Fibroblast of pulmonary artery (primary cell): ENCODE data around the gene MCM8.

Source experiments
- DNase-seq: peaks from one replicate; pipeline ENCODE4 v3.0.0-alpha.2; 2010; ENCODE audit warnings: low read depth
- H3K4me3 ChIP-seq: replicated peaks from 2 replicates; pipeline ENCODE4 v1.5.1; 2011; ENCODE audit warnings: low read depth, mild to moderate bottlenecking, control low read depth, low read length, moderate library complexity
- CTCF ChIP-seq: IDR thresholded peaks from 2 replicates; pipeline ENCODE4 v1.5.1; 2011; ENCODE audit warnings: mild to moderate bottlenecking, control low read depth, low read length, inconsistent platforms; ENCODE audit errors: missing control alignments

Gene MCM8

GRCh38 chr20:6037082-6037481, 86.6 kb downstream of the MCM8 start:
- no peak for DNase-seq
- no peak overlapping the region for H3K4me3 ChIP-seq
- no peak for TF ChIP-seq CTCF

GRCh38 chr20:6038256-6038655, 87.8 kb downstream of the MCM8 start:
- no peak for TF ChIP-seq CTCF
- no peak overlapping the region for H3K4me3 ChIP-seq
- no peak for DNase-seq

GRCh38 chr20:6039766-6040165, 89.3 kb downstream of the MCM8 start:
- no peak overlapping the region for H3K4me3 ChIP-seq
- TF ChIP-seq CTCF, result no peak
- DNase-seq, result no peak

- DNase-seq, result no peak
- no peak overlapping the region for H3K4me3 ChIP-seq
- TF ChIP-seq CTCF, result no peak
These were observed 90.1 kb downstream of the MCM8 start for GRCh38 chr20:6040540-6040939.

GRCh38 chr20:6040958-6041807, 90.7 kb downstream of the MCM8 start:
- H3K4me3 ChIP-seq, result no peak overlapping the region
- DNase-seq, result no peak
- no peak for TF ChIP-seq CTCF

GRCh38 chr20:6041808-6042265, 91.4 kb downstream of the MCM8 start:
- DNase-seq, result no peak
- no peak overlapping the region for H3K4me3 ChIP-seq
- TF ChIP-seq CTCF, result no peak

GRCh38 chr20:6044115-6044514, 93.7 kb downstream of the MCM8 start:
- DNase-seq, result no peak

More at GRCh38 chr20:6044115-6044514, 93.7 kb downstream of the MCM8 start:
- TF ChIP-seq CTCF, result no peak
- H3K4me3 ChIP-seq, result no peak overlapping the region
